Measurements from ENCODE around the gene CADPS2. TPM values are rescaled to one million over a fixed set of nuclear protein-coding genes. Genes with fewer than 3 reads are reported as not detected.

Gene CADPS2
- total and polyA plus RNA-seq, 2 donors (not counting 1 experiment from before 2014, with no cell fraction given): not detected

DNA sequence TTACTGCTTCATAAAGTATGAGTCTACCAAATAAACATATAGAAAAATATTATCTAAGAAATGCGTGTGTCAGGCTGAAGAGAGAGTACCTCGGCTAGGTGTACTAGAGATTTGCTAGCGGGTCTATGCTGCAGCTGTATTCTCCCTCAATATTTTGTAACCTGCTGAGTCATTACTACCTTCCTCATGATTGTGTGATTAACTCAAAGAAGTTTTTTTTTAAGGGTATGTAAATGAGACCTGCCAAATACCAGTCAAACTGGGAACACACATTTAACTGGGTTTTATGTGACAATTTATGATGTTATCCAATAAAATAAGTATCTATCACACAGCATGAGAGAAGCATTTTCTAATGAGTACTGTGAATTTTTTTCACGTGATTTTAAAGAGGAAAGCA lies 367.8 kb downstream of the CADPS2 start:
- ATAC-seq (ENCODE audit: low read depth): no peak
- intact Hi-C loops (cut with micrococcal nuclease): no loop called here

DNA sequence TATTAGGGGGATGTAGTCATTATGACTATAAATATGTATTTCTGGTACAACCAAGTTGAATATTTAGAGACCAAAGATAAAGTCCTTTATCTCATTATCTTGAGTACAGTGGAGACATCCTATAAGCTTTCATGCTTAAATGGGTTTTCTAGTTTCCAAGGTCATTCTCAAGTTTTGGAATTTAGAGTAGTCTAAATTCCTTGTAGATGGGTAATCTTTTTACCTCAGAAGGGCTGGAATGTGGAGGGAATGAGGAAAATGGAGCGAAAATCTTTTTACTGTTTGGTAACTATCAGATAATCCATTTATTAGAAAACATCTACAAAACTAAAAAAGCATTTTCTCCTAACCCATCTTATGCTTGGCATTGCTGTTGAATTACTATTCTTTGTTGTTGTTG lies 368.7 kb downstream of the CADPS2 start:
- Histone ChIP-seq H3K27me3 (replicated peaks in 1 of 4; ENCODE audit: control extremely low read depth in 1 of 4, control insufficient read depth in 3 of 4, insufficient read depth in 4 of 4, low read length in 3 of 4) (no peaks in the 10 kb centered on the region), H3K9ac (ENCODE audit: low read length) (no peak overlapping the region), H3K4me2 (replicated peaks; ENCODE audit: low read depth, low read length, poor library complexity, severe bottlenecking) (no peak overlapping the region), H2AFZ (ENCODE audit: insufficient read depth, low read depth, low read length, poor library complexity, severe bottlenecking) (no peak overlapping the region), H3K9me3 (ENCODE audit: control extremely low read depth in 1 of 3, control insufficient read depth in 2 of 3, insufficient read depth in 1 of 3, low read length in 2 of 3) (no peaks in the 10 kb centered on the region), H4K20me1 (ENCODE audit: control insufficient read depth, insufficient read depth, low read length, poor library complexity, severe bottlenecking) (no peaks in the 10 kb centered on the region), H3K79me2 (ENCODE audit: control insufficient read depth, insufficient read depth, low read length) (no peaks in the 10 kb centered on the region), H3K4me1 (ENCODE audit: control insufficient read depth in 2 of 2, insufficient read depth in 2 of 2, low read length in 2 of 2) (no peaks in the 10 kb centered on the region), H3K36me3 (replicated peaks in 1 of 2; ENCODE audit: control extremely low read depth in 1 of 2, control insufficient read depth in 1 of 2, extremely low read depth in 1 of 2, insufficient read depth in 2 of 2, low read length in 1 of 2) (no peaks in the 10 kb centered on the region), H3K27ac (ENCODE audit: low read length in 2 of 2) (no peak overlapping the region), H3K4me3 (ENCODE audit: control extremely low read depth in 1 of 5, extremely low read depth in 1 of 5, insufficient read depth in 1 of 5, low read depth in 2 of 5, low read length in 4 of 5) (no peak overlapping the region)
- no peaks in the 10 kb centered on the region for H3K27me3 Mint-ChIP-seq
- DNase-seq: no peak
- H3K4me1 Mint-ChIP-seq: no peaks in the 10 kb centered on the region
- intact Hi-C loops (cut with micrococcal nuclease): no loop called here
- no CpG with 5 or more reads among the region's 1 CpG for WGBS (ENCODE audit: insufficient coverage)
- no peak for ATAC-seq (ENCODE audit: low read depth)
- no peak overlapping the region for H3K27ac Mint-ChIP-seq
- no peak for TF ChIP-seq EZH2 (IDR thresholded peaks at IDR 0.05; ENCODE audit: borderline replicate concordance, insufficient read depth, low read depth, low read length, poor library complexity, severe bottlenecking)
- TF ChIP-seq, protein P1, sequence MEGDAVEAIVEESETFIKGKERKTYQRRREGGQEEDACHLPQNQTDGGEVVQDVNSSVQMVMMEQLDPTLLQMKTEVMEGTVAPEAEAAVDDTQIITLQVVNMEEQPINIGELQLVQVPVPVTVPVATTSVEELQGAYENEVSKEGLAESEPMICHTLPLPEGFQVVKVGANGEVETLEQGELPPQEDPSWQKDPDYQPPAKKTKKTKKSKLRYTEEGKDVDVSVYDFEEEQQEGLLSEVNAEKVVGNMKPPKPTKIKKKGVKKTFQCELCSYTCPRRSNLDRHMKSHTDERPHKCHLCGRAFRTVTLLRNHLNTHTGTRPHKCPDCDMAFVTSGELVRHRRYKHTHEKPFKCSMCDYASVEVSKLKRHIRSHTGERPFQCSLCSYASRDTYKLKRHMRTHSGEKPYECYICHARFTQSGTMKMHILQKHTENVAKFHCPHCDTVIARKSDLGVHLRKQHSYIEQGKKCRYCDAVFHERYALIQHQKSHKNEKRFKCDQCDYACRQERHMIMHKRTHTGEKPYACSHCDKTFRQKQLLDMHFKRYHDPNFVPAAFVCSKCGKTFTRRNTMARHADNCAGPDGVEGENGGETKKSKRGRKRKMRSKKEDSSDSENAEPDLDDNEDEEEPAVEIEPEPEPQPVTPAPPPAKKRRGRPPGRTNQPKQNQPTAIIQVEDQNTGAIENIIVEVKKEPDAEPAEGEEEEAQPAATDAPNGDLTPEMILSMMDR (IDR thresholded peaks at IDR 0.05): no peak
- POLR2A ChIA-PET: no interaction called here
- no peak overlapping the region for H3K4me3 Mint-ChIP-seq
- CTCF ChIA-PET: no interaction called here
- no peaks in the 10 kb centered on the region for H3K9me3 Mint-ChIP-seq (ENCODE audit: insufficient read depth)

More for the DNA sequence above, 367.8 kb downstream of the CADPS2 start:
- H2AFZ ChIP-seq (ENCODE audit: insufficient read depth, low read depth, low read length, poor library complexity, severe bottlenecking): no peak overlapping the region
- POLR2A ChIA-PET: no interaction called here
- H3K27ac ChIP-seq (ENCODE audit: low read length in 2 of 2): no peak overlapping the region
- no peak for DNase-seq
- no peaks in the 10 kb centered on the region for H3K9me3 ChIP-seq (ENCODE audit: control extremely low read depth in 1 of 3, control insufficient read depth in 2 of 3, insufficient read depth in 1 of 3, low read length in 2 of 3)
- Mint-ChIP-seq H3K9me3 (ENCODE audit: insufficient read depth) (no peaks in the 10 kb centered on the region), H3K27me3 (no peaks in the 10 kb centered on the region), H3K27ac (no peak overlapping the region), H3K4me3 (no peak overlapping the region), H3K4me1 (no peaks in the 10 kb centered on the region)
- no peaks in the 10 kb centered on the region for H3K4me1 ChIP-seq (ENCODE audit: control insufficient read depth in 2 of 2, insufficient read depth in 2 of 2, low read length in 2 of 2)
- H3K79me2 ChIP-seq (ENCODE audit: control insufficient read depth, insufficient read depth, low read length): no peaks in the 10 kb centered on the region
- CTCF ChIA-PET: no interaction called here
- H3K36me3 ChIP-seq (replicated peaks in 1 of 2; ENCODE audit: control extremely low read depth in 1 of 2, control insufficient read depth in 1 of 2, extremely low read depth in 1 of 2, insufficient read depth in 2 of 2, low read length in 1 of 2): no peaks in the 10 kb centered on the region
- no peak overlapping the region for H3K4me2 ChIP-seq (replicated peaks; ENCODE audit: low read depth, low read length, poor library complexity, severe bottlenecking)
- no peaks in the 10 kb centered on the region for H3K27me3 ChIP-seq (replicated peaks in 1 of 4; ENCODE audit: control extremely low read depth in 1 of 4, control insufficient read depth in 3 of 4, insufficient read depth in 4 of 4, low read length in 3 of 4)
- no peak overlapping the region for H3K4me3 ChIP-seq (ENCODE audit: control extremely low read depth in 1 of 5, extremely low read depth in 1 of 5, insufficient read depth in 1 of 5, low read depth in 2 of 5, low read length in 4 of 5)
- H4K20me1 ChIP-seq (ENCODE audit: control insufficient read depth, insufficient read depth, low read length, poor library complexity, severe bottlenecking): no peaks in the 10 kb centered on the region
- no CpG with 5 or more reads among the region's 4 CpGs for WGBS (ENCODE audit: insufficient coverage)
- TF ChIP-seq EZH2 (IDR thresholded peaks at IDR 0.05; ENCODE audit: borderline replicate concordance, insufficient read depth, low read depth, low read length, poor library complexity, severe bottlenecking): no peak
- TF ChIP-seq, protein P1 (IDR thresholded peaks at IDR 0.05): no peak
- H3K9ac ChIP-seq (ENCODE audit: low read length): no peak overlapping the region
